WTC11 (cell line): ENCODE measurements around the gene RAB26.
"Not testable (repeated sequence)": the region's sequence is repeated elsewhere in the genome, so short reads cannot be mapped to it uniquely, and the experiment has no call there.

Experiments
- ATF1 ChIP-seq: sonication (generic); formaldehyde crosslinking; IDR thresholded peaks from 2 replicates; pipeline ENCODE4 v1.8.1; 2023; ENCODE audit warnings: mild to moderate bottlenecking, moderate library complexity, missing genetic modification reagents
- ATF2 ChIP-seq: sonication (generic); formaldehyde crosslinking; IDR thresholded peaks from 2 replicates; pipeline ENCODE4 v1.8.1; 2022; ENCODE audit warnings: low read depth, missing genetic modification reagents, borderline replicate concordance
- CTCF ChIP-seq: fragments of 200-600 bp; IDR thresholded peaks from 2 replicates; pipeline ENCODE4 v1.8.0; 2022; ENCODE audit warnings: antibody characterized with exemption
- ELF4 ChIP-seq: sonication (generic); formaldehyde crosslinking; IDR thresholded peaks from 2 replicates; pipeline ENCODE4 v1.8.1; 2022; ENCODE audit warnings: low read depth, mild to moderate bottlenecking, moderate library complexity, missing genetic modification reagents
- JUN ChIP-seq: sonication (generic); formaldehyde crosslinking; IDR thresholded peaks from 2 replicates; pipeline ENCODE4 v1.8.0; 2023; ENCODE audit warnings: mild to moderate bottlenecking, missing genetic modification reagents
- NFATC4 ChIP-seq: fragments of 250-450 bp; sonication (Bioruptor Pico); IDR thresholded peaks from 2 replicates; pipeline ENCODE4 v1.9.0; 2021; ENCODE audit warnings: mild to moderate bottlenecking
- USF2 ChIP-seq: sonication (generic); formaldehyde crosslinking; IDR thresholded peaks from 2 replicates; pipeline ENCODE4 v1.8.1; 2023; ENCODE audit warnings: mild to moderate bottlenecking, missing genetic modification reagents, moderate library complexity
- TF ChIP-seq, protein P1 (sequence below): sonication (generic); formaldehyde crosslinking; IDR thresholded peaks from 2 replicates; pipeline ENCODE4 v1.8.0; 2022; ENCODE audit warnings: mild to moderate bottlenecking, missing genetic modification reagents
- TF ChIP-seq, protein P2 (sequence below): sonication (generic); formaldehyde crosslinking; IDR thresholded peaks from 2 replicates; pipeline ENCODE4 v1.8.1; 2022; ENCODE audit warnings: missing genetic modification reagents, borderline replicate concordance

DNA sequence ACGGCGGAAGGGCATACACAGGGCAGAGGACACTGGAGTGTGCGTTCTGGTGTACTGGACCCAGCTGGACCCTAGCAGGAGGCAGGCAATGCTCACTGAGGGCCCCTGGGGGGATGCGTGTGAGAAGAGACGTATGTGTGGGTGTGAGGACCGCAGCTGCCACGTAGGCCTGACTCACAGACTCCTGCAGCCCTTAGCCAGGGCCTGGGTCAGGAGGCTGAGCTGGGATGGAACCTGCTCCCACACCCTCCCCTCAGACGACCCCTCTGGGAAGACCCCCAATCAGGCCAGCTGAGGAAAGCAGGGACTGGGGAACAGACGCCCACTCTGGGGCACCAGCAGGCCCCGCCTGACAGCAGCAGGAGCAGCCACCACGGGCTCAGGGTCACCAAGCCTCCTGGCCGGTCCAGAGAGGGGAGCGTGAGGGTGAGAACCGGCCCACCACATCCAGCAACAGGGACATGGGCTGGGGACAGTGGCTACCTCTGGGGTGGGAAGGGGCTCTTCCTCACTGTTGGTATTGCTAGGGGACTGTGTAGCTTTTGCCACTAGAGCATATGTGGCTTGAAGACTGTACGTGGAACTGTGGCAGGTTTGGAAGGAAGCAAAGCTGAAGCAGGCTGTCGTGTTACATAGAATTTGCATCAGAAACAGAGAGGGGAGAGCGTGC is 41.2 kb upstream of the RAB26 start:
- not testable (repeated sequence) for TF ChIP-seq ATF1; NFATC4 (CRISPR knock-in tag); CTCF; JUN (CRISPR knock-in tag); USF2 (CRISPR knock-in tag); ATF2; ELF4 (CRISPR knock-in tag)
- TF ChIP-seq, protein P1, sequence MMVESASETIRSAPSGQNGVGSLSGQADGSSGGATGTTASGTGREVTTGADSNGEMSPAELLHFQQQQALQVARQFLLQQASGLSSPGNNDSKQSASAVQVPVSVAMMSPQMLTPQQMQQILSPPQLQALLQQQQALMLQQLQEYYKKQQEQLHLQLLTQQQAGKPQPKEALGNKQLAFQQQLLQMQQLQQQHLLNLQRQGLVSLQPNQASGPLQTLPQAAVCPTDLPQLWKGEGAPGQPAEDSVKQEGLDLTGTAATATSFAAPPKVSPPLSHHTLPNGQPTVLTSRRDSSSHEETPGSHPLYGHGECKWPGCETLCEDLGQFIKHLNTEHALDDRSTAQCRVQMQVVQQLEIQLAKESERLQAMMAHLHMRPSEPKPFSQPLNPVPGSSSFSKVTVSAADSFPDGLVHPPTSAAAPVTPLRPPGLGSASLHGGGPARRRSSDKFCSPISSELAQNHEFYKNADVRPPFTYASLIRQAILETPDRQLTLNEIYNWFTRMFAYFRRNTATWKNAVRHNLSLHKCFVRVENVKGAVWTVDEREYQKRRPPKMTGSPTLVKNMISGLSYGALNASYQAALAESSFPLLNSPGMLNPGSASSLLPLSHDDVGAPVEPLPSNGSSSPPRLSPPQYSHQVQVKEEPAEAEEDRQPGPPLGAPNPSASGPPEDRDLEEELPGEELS (CRISPR knock-in tag), result not testable (repeated sequence)
- TF ChIP-seq, protein P2, sequence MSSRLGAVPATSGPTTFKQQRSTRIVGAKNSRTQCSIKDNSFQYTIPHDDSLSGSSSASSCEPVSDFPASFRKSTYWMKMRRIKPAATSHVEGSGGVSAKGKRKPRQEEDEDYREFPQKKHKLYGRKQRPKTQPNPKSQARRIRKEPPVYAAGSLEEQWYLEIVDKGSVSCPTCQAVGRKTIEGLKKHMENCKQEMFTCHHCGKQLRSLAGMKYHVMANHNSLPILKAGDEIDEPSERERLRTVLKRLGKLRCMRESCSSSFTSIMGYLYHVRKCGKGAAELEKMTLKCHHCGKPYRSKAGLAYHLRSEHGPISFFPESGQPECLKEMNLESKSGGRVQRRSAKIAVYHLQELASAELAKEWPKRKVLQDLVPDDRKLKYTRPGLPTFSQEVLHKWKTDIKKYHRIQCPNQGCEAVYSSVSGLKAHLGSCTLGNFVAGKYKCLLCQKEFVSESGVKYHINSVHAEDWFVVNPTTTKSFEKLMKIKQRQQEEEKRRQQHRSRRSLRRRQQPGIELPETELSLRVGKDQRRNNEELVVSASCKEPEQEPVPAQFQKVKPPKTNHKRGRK (CRISPR knock-in tag), result not testable (repeated sequence)
